ENCODE data around the gene PHF24.
"Not testable (repeated sequence)": the region's sequence is repeated elsewhere in the genome, so short reads cannot be mapped to it uniquely, and the experiment has no call there.

Gene PHF24

DNA sequence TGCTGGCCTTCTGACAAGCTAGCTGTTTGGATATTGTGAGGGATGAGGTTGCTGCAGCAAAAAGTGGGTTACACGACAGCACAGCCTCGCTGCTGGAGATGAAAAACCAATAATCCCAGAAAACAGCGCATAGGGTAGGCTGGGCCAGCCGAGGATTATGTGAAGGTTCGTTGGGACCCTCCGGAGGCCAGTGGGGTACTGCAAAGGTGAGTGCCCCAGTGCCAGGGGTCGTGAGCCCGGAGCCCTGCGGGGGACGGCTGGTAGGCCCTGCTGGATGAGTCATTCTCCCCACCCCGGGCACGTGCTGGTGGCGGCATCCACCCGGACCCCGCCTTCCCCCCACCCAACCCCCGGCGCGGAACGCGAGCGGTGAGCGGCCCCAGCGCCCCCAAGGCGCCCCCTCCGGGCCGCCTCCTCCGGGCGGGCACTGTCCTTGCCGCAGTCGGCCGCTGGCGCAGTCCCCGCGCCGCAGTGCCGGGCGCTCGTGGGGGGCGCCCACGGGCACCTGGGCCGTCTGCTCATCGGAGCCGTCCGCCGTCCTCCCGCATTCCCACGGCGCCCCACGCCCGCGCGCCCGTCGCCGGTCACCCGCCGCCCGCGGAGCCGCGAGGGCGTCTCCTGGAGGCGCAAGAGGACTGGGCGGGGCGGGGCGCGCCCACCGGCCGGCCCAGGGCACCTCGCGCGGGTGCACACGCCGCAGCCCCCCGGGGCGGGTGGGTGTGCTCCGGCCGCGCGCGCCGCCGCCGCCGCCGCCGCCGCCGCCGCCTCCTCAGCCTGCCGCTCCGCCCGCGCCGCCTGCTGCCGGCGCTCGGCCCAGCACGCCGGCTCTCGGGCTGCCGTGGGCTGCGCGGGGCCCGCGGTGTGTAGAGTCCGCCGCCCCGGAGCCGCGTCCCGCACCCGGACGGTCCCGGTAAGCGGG lies at the start of gene PHF24:
Gene PHF24 (plus strand): TSS at position 794 of the 919 bp plus-strand sequence. CDS start 13,014 bp downstream, outside the sequence.
- DNase-seq = peak; percentile 4
- in situ Hi-C loops (cut with HindIII; ENCODE audit: low pct_ligation_motif_present, low pct_unique_long_range_greater_than_20kb, low sequenced_read_pairs) = no loop called here

DNA sequence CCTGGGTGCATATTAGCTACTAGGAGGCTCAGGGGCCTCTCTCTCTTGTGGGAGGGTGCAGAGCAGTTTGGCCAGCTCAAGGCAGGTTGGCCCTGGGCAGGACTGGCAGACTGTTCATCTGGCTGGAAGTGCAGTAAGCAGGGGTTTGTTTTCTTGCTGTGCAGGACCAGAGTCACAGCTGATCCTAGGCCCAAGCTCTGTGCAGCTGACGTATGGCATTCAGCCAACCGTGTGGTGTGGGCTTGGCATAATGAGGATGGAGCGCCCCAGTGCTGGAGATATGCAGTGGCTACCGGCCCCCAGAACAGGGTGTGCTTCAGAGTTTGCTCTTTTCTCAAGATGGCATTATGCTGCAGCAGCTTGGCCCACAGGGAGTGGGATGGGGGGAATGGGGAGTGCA lies 31.0 kb upstream of the PHF24 start:
- in situ Hi-C loops (cut with HindIII; ENCODE audit: low pct_ligation_motif_present, low pct_unique_long_range_greater_than_20kb, low sequenced_read_pairs) = no loop called here
- no peak for DNase-seq

DNA sequence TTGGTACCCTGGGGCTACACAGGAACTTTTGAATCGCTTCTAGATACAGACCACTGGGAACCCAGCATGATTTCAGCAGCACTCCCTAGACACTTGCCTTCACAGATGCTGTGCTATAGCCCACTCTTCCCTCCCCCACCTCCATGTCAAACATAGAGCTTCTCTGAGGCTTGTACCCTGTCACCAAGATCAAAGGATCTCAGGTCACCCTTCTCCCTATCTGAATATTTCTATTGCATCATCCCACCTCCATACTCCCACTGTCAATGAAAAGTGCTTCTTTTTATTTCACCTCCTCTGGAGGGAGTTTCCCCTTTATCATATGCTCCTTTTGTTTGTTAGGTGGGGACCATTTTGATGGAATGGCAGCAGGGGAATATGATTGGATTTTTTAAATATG lies 29.2 kb upstream of the PHF24 start:
- DNase-seq = no peak
- in situ Hi-C loops (cut with HindIII; ENCODE audit: low pct_ligation_motif_present, low pct_unique_long_range_greater_than_20kb, low sequenced_read_pairs) = no loop called here

DNA sequence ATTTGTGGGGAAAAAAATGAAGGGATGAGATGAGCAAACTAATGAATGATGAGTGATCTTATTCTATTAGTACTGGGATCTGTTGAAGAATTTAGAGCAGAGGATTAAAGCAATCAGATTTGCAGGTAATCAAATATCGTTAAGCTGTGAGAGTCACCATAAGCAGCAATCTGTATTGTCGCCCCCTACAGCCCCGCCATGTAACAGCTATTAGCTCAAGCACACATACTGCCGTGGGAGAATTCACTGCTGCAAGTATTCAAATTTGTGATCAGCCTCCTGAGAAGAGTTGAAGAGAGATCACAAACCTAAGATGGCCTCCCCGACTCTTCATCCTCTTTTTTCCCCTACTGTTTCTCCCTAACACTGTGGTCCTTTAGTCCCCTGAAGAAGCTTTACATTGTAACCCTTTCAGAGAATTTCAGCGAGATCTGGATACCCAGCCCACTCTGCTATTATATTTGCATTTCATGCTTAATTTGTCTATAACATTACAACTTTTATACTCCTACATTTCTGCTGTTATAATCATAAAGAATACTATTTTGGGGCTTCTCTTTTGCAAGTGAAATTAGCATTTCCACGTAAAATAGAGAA lies 28.5 kb upstream of the PHF24 start:
- in situ Hi-C loops (cut with HindIII; ENCODE audit: low pct_ligation_motif_present, low pct_unique_long_range_greater_than_20kb, low sequenced_read_pairs) = no loop called here

DNA sequence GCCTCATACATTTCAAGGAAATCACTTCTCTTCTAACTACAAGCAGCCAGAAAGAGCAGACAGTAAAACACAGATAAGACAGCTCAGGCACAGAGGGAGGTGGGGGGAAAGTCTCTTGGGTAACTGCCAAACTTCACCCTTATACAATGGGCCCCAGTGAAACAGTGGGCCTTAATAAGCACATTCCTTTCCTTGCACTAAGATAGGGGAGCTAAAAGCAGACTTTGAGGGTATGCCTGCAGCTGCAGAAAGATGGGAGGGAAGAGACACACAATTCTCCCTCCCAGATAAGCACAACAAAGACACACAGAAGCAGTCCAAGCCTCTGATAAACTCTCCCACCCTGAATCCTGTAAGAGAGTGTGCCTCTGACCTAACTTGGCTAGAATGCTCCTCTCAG lies 18.1 kb upstream of the PHF24 start:
- DNase-seq; in situ Hi-C loops (cut with HindIII; ENCODE audit: low pct_ligation_motif_present, low pct_unique_long_range_greater_than_20kb, low sequenced_read_pairs): not testable (repeated sequence)

More for the DNA sequence above, 28.5 kb upstream of the PHF24 start:
- DNase-seq = peak; percentile 8

DNA sequence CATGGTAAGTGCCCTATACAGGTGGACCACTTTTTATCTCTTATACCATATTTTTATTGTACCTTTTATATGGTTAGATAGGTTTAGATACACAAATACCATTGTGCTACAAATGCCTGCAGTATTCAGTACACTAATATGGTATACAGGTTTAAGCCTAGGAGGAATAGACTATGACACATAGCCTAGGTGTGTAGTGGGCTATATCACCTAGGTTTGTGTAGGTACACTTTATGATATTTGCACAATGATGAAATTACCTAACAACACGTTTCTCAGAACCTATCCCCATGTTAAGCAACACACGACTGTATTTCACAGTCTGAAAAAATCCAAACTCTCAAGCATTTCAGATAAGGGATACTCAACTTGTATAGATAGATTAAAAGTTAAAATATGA lies 9.6 kb upstream of the PHF24 start:
- in situ Hi-C loops (cut with HindIII; ENCODE audit: low pct_ligation_motif_present, low pct_unique_long_range_greater_than_20kb, low sequenced_read_pairs) = no loop called here
- no peak for DNase-seq

DNA sequence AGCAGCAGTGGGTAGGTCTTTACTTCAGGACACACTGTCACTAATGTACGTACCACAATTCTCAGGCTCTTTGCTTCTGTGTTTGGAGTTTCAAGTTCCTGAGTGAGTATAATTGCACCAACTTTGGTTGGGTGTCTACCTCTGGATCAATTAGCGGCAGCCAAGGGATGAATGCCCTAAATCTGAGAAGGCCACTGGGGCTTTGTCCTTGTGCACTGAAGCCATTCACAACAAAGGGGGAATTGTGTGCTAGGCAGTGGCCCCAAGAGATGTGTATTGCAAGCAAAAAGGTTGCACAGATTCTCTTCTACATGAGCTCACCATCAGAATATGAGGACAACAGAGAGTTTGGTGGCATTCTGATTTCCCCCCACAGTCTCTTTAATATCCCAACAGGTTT lies 3.9 kb upstream of the PHF24 start:
- DNase-seq = no peak
- in situ Hi-C loops (cut with HindIII; ENCODE audit: low pct_ligation_motif_present, low pct_unique_long_range_greater_than_20kb, low sequenced_read_pairs) = no loop called here

DNA sequence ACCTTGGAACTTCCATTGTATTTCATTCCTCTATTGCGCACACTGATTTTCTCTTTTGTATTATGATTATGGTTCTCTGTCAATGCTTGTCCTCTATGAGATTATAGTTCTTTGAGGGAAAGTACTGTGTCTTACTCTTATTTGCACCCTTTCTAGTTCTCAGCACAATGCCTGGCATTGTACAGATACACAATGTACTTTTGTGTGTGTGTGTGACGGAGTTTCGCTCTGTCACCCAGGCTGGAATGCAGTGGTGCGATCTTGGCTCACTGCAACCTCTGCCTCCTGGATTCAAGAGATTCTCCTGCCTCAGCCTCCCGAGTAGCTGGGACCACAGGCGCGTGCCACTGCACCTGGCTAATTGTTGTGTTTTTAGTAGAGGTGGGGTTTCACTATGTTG lies 2.0 kb upstream of the PHF24 start:
- DNase-seq; in situ Hi-C loops (cut with HindIII; ENCODE audit: low pct_ligation_motif_present, low pct_unique_long_range_greater_than_20kb, low sequenced_read_pairs): not testable (repeated sequence)

DNA sequence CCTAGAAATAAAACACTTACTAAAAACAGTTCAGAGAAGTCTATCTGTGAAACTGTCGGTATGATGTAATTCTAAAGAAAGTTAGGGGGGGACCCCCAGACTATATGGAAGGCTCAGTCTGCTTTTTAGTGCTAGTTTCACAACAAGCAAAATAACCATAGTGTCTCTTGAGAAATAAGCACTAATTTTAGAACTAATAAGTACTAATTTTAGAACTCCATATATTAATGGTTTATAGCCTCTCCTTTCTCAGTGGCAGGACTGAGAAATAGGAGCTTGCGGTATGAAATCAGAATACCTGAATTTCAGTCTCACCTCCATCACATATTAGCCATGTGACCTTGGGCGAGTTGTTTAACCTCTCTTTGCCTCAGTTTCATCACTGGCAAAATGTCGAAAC lies 1.4 kb upstream of the PHF24 start:
- no peak for DNase-seq
- in situ Hi-C loops (cut with HindIII; ENCODE audit: low pct_ligation_motif_present, low pct_unique_long_range_greater_than_20kb, low sequenced_read_pairs) = no loop called here

DNA sequence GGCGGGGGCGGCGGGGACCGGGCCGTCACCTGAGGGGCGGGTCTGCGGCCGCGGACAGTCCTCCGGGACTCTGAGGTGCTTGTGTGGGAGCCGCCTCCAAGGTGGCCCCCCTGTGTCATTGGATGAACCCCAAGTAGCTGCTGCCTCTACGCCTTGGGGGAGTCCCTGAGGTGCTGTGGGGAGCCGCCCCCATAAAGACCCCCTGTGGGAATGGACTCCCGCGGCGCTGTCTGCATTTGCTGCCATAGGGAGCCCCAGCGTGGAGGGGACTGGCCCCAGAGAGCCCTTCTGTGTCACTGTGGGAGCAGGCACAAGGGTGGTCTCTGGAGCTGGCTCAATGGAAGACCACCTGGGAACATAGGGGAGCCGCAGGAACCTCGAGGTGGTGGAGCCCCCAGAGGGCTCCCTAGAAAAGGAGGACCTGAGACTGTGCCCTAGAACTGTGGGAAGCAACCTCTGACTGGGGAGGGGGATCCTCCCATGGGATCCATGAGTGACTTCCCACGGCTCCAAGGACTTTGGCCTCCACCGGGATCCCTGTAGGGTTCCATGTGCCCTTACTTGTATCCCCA lies 412 bp downstream of the PHF24 start:
- no peak for DNase-seq
- in situ Hi-C loops (cut with HindIII; ENCODE audit: low pct_ligation_motif_present, low pct_unique_long_range_greater_than_20kb, low sequenced_read_pairs) = no loop called here

DNA sequence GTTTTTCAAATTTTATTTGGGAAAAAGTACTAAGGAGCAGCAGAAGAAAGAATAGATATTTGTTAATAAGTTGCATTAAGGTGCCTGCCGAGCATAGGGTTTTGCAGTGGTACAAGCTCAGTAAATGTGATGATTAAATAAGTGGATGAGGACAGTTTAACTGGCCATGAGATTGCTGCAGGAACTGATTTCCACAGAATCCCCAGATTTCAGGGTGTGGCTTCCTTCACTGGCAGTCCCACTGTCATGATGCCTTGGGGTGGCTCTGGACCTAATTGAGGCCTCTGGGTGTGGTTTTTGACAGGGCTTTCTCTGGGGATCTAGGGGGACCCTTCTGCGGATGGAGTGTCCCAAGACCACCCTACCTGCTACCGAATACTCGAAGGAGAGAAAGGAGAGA lies 1.4 kb downstream of the PHF24 start:
- in situ Hi-C loops (cut with HindIII; ENCODE audit: low pct_ligation_motif_present, low pct_unique_long_range_greater_than_20kb, low sequenced_read_pairs) = no loop called here
- DNase-seq = no peak

DNA sequence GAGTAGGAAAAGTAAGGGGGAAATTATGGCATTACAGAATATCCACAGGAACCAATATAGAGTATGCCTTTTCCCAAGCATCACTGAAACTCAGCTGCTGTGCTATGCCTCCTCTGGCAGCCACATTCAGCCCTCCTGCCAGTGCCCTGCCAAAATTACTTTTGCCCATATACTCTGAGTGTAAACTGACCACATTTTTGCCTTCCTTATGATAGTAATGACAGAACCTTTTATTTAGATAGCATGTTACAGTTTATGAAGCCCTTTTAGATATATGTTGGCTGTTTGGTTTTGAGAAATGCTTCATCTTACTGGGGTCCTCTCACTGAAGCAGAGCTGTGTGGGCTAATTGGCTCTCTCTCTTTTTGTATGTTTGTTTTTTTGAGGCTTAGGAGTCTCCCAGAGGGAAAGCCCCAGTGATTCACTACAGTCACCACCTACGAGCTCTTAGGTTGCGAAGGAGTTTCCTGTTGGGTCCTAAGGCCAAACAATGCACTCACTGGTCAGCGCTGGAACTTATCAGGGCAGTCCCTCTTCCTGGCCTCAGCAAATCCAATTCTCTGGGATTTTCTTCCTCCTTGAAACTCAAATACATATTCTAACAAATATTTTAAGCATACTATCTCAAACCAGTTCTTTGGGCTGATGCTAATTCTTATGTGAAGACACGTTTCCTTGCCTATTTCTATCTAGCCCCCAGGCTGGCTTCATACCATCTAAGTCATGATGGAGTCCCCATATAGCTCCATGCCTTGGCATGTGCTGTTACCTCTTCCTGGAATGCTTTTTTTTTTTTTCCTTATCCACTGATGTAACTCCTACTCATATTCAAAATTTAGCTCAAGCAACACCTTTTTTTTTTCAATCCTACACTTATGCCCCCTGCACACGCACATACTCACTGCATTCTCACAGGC lies 3.7 kb downstream of the PHF24 start:
- in situ Hi-C loops (cut with HindIII; ENCODE audit: low pct_ligation_motif_present, low pct_unique_long_range_greater_than_20kb, low sequenced_read_pairs) = no loop called here

DNA sequence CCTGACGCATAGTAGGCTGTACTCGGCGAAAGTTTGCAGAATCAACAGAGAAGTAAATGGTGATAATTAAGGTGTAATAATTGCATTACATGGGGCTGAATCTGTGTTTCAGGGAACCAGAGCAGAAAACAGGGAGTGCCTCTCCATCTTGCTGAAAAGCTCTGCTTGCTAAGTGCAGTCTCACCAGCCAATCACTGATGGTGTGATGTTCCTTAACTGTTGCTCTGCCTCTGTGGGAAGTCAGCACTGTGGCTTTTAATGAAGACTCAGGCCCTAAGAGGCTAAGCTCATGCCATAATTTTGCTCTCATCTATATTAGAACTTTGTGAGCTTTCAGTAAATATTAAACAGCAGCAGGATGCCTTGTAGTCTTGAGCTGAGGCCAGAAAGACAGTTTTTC lies 4.5 kb downstream of the PHF24 start:
- DNase-seq = no peak
- in situ Hi-C loops (cut with HindIII; ENCODE audit: low pct_ligation_motif_present, low pct_unique_long_range_greater_than_20kb, low sequenced_read_pairs) = no loop called here

More for the DNA sequence above, 3.7 kb downstream of the PHF24 start:
- DNase-seq = peak; percentile 23

DNA sequence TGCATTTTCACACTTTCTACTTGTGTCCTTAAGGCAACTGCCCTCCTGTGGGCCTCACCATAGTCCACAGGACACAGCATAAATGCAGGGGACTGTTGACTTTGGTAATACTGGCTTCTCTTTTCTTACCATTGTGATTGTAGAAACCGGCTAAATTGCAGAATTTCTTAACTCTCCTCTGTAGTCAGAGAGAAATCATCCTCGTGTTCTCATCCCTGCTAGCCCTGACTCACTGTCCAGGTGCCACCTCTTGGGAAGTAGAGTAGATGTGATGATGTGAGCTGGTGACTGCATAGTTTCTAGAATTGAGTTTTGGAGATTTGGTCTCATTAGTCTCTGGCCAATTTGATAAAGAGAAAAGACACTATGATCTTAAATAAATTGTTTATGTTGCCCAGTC lies 5.5 kb downstream of the PHF24 start:
- no peak for DNase-seq
- in situ Hi-C loops (cut with HindIII; ENCODE audit: low pct_ligation_motif_present, low pct_unique_long_range_greater_than_20kb, low sequenced_read_pairs) = no loop called here

DNA sequence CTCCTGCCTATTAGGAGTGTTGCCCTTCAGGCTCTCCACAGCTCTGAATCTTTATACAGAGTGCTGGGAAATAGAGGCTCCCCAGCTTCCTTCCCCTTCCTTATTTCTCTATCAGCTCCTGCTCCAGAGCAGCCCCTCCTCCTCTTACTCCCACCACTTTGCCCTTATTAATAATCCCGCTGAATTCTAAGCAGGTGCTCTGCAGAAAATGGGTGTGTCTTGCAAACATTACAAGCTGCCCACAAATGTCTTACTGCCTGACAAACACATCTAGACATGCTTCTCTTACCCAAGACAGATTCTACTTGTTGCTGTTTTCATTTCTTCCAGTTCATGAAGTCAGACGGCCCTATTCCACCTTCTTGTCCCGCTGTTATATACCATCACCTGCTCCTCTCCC lies 6.4 kb downstream of the PHF24 start:
- DNase-seq = no peak
- in situ Hi-C loops (cut with HindIII; ENCODE audit: low pct_ligation_motif_present, low pct_unique_long_range_greater_than_20kb, low sequenced_read_pairs) = no loop called here

DNA sequence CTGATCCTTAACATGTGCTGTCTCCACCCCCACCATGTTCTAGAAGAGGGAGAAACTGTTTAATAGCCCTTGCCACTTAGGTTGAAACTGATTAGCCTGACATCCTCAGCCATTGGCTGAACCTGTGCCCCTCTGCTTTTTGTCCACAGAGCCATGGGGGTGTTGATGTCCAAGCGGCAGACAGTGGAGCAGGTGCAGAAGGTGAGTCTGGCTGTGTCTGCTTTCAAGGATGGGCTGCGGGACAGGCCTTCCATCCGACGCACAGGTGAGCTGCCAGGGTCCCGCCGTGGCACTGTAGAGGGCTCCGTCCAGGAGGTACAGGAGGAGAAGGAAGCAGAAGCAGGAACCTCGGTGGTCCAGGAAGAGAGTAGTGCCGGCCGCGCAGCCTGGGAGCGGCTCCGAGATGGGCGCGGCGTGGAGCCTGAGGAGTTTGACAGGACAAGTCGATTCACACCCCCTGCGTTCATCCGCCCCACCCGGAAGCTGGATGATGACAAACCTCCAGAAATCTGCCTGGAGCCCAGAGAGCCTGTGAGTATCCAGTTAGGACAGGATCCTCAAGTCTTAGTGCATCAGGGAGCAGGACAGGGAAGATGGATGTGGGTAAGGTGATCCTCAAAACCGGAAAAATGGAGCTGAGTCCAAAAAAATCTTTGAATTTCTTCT lies 13.2 kb downstream of the PHF24 start:
- in situ Hi-C loops (cut with HindIII; ENCODE audit: low pct_ligation_motif_present, low pct_unique_long_range_greater_than_20kb, low sequenced_read_pairs) = no loop called here
- DNase-seq = no peak

DNA sequence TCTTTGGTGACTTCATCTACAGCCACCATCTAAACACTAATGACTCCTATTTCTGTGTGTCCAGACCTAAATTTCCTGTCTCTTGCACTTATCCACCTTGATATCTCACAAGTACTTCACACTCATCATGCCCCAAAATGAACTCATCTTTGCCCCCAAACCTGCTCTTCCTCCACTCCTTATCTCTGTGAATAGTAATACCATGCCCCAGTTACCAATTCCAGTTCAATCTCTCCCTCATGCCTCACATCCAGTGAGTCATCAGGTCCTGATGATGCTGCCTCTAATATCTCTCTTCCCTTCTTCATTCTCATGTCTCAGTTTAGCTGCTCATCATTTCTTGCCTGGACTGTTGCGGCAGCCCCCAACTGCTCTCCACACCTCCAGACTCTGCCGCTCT lies 16.6 kb downstream of the PHF24 start:
- no peak for DNase-seq
- in situ Hi-C loops (cut with HindIII; ENCODE audit: low pct_ligation_motif_present, low pct_unique_long_range_greater_than_20kb, low sequenced_read_pairs) = no loop called here

DNA sequence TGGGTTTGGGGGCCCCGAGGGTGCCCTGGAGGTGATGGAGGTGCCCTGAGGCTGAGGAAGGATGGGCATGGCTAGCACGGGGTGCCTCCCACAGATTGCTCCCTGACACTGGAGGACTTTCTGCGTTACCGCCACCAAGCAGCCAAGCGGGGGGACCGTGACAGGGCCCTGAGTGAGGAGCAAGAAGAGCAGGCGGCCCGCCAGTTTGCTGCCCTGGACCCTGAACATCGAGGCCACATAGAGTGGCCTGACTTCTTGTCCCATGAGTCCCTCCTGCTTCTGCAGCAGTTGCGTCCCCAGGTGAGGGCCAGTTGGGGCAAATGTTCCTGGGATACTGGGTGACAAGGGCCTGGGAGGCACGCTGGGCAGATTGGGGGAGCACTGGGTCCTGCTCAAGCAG lies 18.4 kb downstream of the PHF24 start:
- in situ Hi-C loops (cut with HindIII; ENCODE audit: low pct_ligation_motif_present, low pct_unique_long_range_greater_than_20kb, low sequenced_read_pairs) = no loop called here
- no peak for DNase-seq

All from ACHN (cell line).